Tibial artery (tissue), 4 donors: Measurements from ENCODE around the gene ADAMTS18.

Experiments
- DNase-seq, 2 donors: peaks; one replicate each; pipeline ENCODE4 v3.0.0-alpha.2; 2019
- H3K27ac ChIP-seq, 2 donors: fragments of 200-600 bp; sonication (generic) in 1 of 2; 1 replicate in 1 of 2; 2 replicates in 1 of 2; pipeline ENCODE4 v1.5.1; 2018 to 2019; ENCODE audit warnings: mild to moderate bottlenecking in 1 of 2
- H3K27me3 ChIP-seq, 2 donors: fragments of 200-600 bp; sonication (generic) in 1 of 2; one replicate each; pipeline versions ENCODE4 v1.5.1 to v1.6.0; 2016 to 2019
- H3K36me3 ChIP-seq, 3 donors: fragments of 200-600 bp; sonication (generic) in 2 of 3; one replicate each; pipeline ENCODE4 v1.5.1; 2016 to 2019; ENCODE audit warnings: mild to moderate bottlenecking in 2 of 3
- H3K4me1 ChIP-seq, 4 donors: fragments of 200-600 bp; sonication (generic) in 2 of 4; 1 replicate in 3 of 4; 2 replicates in 1 of 4; pipeline ENCODE4 v1.5.1; 2016 to 2019
- H3K4me3 ChIP-seq, 2 donors: fragments of 200-600 bp; sonication (generic) in 1 of 2; 1 replicate in 1 of 2; 2 replicates in 1 of 2; pipeline ENCODE4 v1.5.1; 2018 to 2019; ENCODE audit warnings: mild to moderate bottlenecking in 2 of 2
- H3K9me3 ChIP-seq, 3 donors: fragments of 200-600 bp; sonication (generic) in 1 of 3; one replicate each; pipeline ENCODE4 v1.5.1; 2016 to 2019
- intact Hi-C: fragments of 100-400 bp; cut with DNase I; formaldehyde crosslinking; loops from one replicate; pipeline ENCODE4 v1.15.0; 2023; ENCODE audit warnings: low total_unique reads
- TF ChIP-seq, protein P1 (sequence below), 2 experiments: fragments of 200-600 bp in 1 of 2; fragments of 450-650 bp in 1 of 2; IDR thresholded peaks; one replicate each; pipeline ENCODE4 v1.5.1; 2017 to 2019; ENCODE audit warnings: antibody characterized with exemption in 2 of 2, mild to moderate bottlenecking in 1 of 2, moderate library complexity in 1 of 2

The ADAMTS18 gene

DNA sequence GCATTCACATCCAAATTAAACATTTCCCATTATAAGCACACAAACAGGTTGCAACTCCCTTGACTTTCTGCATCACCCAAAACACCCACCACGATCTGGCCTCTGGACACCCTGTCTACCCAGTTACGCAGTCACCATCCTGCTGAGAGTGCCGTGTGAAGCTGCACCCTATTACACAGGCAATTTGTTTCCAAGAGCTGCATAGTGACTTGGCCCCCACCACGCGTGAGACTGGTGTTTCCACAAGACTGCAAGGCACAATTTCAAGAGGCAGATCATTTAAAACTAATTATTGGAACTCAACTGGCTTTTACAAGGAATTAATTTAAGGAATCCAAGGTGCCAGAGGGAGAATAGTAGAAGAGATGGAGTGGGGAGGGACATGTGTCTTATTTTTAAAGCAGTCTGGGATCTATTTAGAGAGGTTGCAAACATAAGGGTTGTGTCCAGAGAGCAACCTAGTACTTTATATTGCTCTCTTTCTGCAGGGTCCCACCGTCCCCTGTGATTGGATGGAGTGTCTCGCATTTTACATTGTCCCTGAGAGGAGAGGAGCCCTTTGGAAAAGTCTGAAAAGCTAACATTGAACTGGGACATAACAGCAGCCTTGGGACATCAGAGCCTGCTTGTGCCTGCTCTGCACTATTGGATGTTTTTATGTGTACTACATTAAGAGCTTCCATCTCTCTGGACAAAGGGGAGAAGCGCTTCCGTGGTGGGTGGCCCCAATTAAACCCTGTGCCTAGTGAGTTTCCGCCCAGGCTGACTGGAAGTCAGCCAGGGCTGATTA, 8.7 kb upstream of the ADAMTS18 start:
- H3K9me3 ChIP-seq = no peaks in the 10 kb centered on the region
- H3K36me3 ChIP-seq = no peaks in the 10 kb centered on the region
- intact Hi-C loops = no loop called here
- no peaks in the 10 kb centered on the region for H3K27me3 ChIP-seq
- DNase-seq = no peak
- H3K4me3 ChIP-seq = no peak overlapping the region
- TF ChIP-seq, protein P1, sequence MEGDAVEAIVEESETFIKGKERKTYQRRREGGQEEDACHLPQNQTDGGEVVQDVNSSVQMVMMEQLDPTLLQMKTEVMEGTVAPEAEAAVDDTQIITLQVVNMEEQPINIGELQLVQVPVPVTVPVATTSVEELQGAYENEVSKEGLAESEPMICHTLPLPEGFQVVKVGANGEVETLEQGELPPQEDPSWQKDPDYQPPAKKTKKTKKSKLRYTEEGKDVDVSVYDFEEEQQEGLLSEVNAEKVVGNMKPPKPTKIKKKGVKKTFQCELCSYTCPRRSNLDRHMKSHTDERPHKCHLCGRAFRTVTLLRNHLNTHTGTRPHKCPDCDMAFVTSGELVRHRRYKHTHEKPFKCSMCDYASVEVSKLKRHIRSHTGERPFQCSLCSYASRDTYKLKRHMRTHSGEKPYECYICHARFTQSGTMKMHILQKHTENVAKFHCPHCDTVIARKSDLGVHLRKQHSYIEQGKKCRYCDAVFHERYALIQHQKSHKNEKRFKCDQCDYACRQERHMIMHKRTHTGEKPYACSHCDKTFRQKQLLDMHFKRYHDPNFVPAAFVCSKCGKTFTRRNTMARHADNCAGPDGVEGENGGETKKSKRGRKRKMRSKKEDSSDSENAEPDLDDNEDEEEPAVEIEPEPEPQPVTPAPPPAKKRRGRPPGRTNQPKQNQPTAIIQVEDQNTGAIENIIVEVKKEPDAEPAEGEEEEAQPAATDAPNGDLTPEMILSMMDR (IDR thresholded peaks at IDR 0.05) = no peak
- no peaks in the 10 kb centered on the region for H3K4me1 ChIP-seq
- H3K27ac ChIP-seq = no peak overlapping the region

DNA sequence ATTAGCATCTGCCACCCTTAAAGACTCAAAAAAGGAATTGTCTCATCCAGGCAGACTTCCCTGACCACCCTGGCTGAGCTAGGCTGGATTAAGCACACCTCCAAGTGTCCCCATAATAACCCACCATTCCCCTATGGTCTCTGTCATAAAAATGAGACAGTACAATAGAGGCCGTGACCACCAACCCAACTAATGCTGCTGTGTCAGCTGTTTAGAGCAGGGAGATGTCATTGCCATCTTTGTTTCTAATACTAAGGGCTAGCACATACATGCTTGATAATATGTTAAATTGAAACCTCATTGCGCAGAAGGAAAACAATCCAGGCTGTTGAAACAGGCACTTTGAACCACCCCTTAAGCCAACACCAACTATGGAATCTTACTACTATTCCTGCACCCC, 7.2 kb upstream of the ADAMTS18 start:
- no peaks in the 10 kb centered on the region for H3K4me1 ChIP-seq
- H3K36me3 ChIP-seq = no peaks in the 10 kb centered on the region
- DNase-seq = no peak
- intact Hi-C loops = no loop called here
- H3K4me3 ChIP-seq = no peak overlapping the region
- no peaks in the 10 kb centered on the region for H3K9me3 ChIP-seq
- H3K27ac ChIP-seq = no peak overlapping the region
- TF ChIP-seq, protein P1 (IDR thresholded peaks at IDR 0.05) = no peak
- H3K27me3 ChIP-seq = no peaks in the 10 kb centered on the region

DNA sequence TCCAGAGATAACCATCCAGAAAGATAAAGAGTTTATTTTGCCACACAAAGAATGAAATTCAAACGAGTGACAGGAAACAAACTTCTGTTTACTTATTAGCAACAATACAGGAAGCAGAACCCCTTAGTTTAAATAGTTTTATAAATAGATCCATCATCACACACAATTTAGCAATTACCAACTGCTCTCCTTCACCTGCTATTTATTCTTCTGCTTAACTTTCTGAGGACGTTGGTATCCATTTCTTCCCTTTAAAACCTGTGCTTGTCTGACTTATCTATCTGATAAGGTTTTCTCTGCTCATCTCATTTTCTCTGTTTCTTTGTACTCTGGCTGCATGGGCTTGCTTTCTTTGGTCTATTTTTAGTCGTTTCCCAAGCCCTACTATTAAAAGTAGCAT, 4.3 kb upstream of the ADAMTS18 start:
- H3K9me3 ChIP-seq = no peaks in the 10 kb centered on the region
- no peaks in the 10 kb centered on the region for H3K36me3 ChIP-seq
- no peak overlapping the region for H3K27ac ChIP-seq
- DNase-seq = no peak
- H3K4me1 ChIP-seq = peaks cover 0 to 6% (median 0%) of the 10 kb centered on the region in 4 donors
- peaks cover 0 to 18% of the 10 kb centered on the region in 2 donors for H3K27me3 ChIP-seq
- TF ChIP-seq, protein P1 (IDR thresholded peaks at IDR 0.05) = no peak
- intact Hi-C loops = no loop called here
- H3K4me3 ChIP-seq = no peak overlapping the region

DNA sequence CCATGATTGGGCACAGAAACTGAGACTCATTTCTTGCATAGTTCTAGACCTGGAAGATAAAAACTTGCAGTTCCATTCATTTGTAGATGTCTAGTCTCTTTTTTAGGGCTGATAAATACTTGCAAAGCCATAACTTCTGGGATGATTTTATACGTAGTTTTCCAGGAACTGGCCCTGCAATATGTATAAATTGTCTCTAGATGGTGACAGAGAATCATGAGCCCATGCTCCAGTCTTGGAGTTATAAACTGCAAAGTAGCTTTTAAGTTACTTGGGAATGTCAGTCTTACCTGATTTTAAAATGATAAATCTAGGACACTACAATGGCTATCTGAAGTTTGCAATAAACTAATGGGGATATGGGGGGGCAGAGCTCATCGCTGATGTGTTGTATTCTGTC, 3.0 kb upstream of the ADAMTS18 start:
- no peak for DNase-seq
- TF ChIP-seq, protein P1 (IDR thresholded peaks at IDR 0.05) = no peak
- no peaks in the 10 kb centered on the region for H3K36me3 ChIP-seq
- no peak overlapping the region for H3K4me3 ChIP-seq
- intact Hi-C loops = no loop called here
- H3K4me1 ChIP-seq = peaks cover 0 to 7% (median 0%) of the 10 kb centered on the region in 4 donors
- no peak overlapping the region for H3K27ac ChIP-seq
- peaks cover 0 to 27% of the 10 kb centered on the region in 2 donors for H3K27me3 ChIP-seq
- H3K9me3 ChIP-seq = no peaks in the 10 kb centered on the region

DNA sequence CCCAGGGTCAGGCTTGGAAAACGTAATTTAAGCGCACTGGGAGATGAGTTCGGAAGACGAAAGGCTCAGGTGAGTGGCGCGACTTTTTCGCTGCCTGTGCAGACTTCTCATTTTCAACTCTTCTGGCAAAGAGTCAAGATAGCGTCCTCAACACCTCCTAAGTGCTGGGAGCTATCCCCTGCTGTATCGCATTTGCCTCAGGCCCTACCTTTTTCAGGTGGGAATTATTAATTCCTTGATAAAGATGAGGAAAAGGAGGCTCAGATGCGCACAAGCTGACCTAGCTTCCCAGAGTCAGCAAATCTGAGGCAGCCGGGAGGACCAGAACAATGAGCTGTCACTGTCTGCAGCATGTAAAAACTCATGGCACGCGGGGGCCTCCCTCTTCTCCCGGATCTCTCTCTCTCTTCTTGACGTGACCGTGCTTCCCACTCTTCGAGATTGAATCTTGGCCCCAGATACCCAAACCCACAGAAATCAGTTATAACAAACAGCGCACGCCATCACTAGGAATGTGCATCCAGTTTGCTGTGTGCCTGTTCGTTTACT, 512 bp upstream of the ADAMTS18 start:
- TF ChIP-seq, protein P1 (IDR thresholded peaks at IDR 0.05) = no peak
- H3K9me3 ChIP-seq = no peaks in the 10 kb centered on the region
- no peak overlapping the region for H3K27ac ChIP-seq
- DNase-seq = no peak
- H3K27me3 ChIP-seq = peaks cover 0 to 27% of the 10 kb centered on the region in 2 donors
- H3K36me3 ChIP-seq = no peaks in the 10 kb centered on the region
- H3K4me1 ChIP-seq = peaks cover 0 to 7% (median 0%) of the 10 kb centered on the region in 4 donors
- intact Hi-C loops = no loop called here
- H3K4me3 ChIP-seq = no peak overlapping the region
